Measurements from ENCODE around the gene KCTD19.

DNA sequence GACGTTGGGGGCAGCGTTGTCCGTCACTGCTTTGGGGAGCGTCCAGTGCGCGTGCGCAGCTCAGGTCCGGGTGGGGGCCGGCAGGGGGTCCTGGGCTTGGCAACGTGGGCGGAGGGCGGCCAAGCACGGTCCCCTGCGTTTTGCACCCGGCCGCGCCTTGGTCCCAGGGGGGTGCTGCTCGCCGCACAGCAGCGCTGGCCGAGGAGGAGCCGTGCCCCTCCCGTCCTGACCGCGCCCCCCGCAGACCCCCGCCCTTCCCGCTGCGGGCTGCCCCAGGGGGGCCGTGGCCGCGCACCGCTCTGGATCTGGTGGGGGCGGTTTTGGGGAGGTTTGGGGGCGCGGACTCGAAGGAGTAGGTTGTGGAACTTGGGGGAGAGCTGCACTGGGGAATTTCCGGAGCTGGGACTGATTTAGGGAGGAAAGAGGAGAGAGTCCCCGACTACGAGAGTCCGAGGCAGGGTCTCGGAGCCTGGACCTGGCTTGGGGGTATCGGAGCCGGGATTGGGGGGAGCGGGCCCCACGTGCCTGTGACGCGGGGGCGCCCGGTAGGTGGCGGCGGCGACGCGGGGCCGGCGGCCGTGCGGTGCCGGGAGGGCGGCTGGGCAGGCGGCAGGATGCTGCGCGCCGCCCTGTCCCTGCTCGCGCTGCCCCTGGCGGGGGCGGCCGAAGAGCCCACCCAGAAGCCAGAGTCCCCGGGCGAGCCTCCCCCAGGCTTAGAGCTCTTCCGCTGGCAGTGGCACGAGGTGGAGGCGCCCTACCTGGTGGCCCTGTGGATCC lies 78.0 kb downstream of the KCTD19 start, which contains the start of gene SLC9A5:
- TF ChIP-seq, protein P1, sequence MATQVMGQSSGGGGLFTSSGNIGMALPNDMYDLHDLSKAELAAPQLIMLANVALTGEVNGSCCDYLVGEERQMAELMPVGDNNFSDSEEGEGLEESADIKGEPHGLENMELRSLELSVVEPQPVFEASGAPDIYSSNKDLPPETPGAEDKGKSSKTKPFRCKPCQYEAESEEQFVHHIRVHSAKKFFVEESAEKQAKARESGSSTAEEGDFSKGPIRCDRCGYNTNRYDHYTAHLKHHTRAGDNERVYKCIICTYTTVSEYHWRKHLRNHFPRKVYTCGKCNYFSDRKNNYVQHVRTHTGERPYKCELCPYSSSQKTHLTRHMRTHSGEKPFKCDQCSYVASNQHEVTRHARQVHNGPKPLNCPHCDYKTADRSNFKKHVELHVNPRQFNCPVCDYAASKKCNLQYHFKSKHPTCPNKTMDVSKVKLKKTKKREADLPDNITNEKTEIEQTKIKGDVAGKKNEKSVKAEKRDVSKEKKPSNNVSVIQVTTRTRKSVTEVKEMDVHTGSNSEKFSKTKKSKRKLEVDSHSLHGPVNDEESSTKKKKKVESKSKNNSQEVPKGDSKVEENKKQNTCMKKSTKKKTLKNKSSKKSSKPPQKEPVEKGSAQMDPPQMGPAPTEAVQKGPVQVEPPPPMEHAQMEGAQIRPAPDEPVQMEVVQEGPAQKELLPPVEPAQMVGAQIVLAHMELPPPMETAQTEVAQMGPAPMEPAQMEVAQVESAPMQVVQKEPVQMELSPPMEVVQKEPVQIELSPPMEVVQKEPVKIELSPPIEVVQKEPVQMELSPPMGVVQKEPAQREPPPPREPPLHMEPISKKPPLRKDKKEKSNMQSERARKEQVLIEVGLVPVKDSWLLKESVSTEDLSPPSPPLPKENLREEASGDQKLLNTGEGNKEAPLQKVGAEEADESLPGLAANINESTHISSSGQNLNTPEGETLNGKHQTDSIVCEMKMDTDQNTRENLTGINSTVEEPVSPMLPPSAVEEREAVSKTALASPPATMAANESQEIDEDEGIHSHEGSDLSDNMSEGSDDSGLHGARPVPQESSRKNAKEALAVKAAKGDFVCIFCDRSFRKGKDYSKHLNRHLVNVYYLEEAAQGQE (IDR thresholded peaks at IDR 0.05; ENCODE audit: insufficient read depth in 1 of 2, low read depth in 2 of 2, low read length in 2 of 2) = no peak
- no peak for TF ChIP-seq TAF1 (IDR thresholded peaks at IDR 0.05; ENCODE audit: borderline replicate concordance, insufficient read depth, low read length)
- TF ChIP-seq POLR2AphosphoS5 (IDR thresholded peaks at IDR 0.05; ENCODE audit: low read depth, low read length) = no peak
- no peak for TF ChIP-seq SIN3A (IDR thresholded peaks at IDR 0.05; ENCODE audit: borderline replicate concordance, insufficient read depth, low read length)
- TF ChIP-seq FOXP2 (optimal IDR thresholded peaks at IDR 0.05; ENCODE audit: borderline replicate concordance, extremely low read depth, extremely low read length, insufficient read depth) = no peak
